OCI-LY1 (cell line): Measurements from ENCODE around the gene BAIAP3.

Experiments used
- H2AFZ ChIP-seq: fragments of 200-600 bp; sonication (generic), shearing (Covaris generic); 2 replicates; pipeline ENCODE4 v1.6.0; 2014; ENCODE audit warnings: antibody characterized with exemption, mild to moderate bottlenecking, low read length
- H3F3A ChIP-seq: fragments of 200-600 bp; sonication (generic), shearing (Covaris generic); 2 replicates; pipeline ENCODE4 v1.6.0; 2014; ENCODE audit warnings: mild to moderate bottlenecking, antibody characterized with exemption, low read length, moderate library complexity; ENCODE audit not compliant: insufficient read depth
- H3K27ac ChIP-seq: fragments of 200-600 bp; sonication (generic); 2 replicates; pipeline ENCODE4 v1.5.1; 2014; ENCODE audit warnings: low read length, mixed run types, mild to moderate bottlenecking, low read depth; ENCODE audit not compliant: poor library complexity, severe bottlenecking
- H3K27me3 ChIP-seq: fragments of 200-600 bp; sonication (generic); 2 replicates; pipeline ENCODE4 v1.6.0; 2014; ENCODE audit warnings: antibody characterized with exemption, mild to moderate bottlenecking, low read length, moderate library complexity; ENCODE audit not compliant: insufficient read depth
- H3K36me3 ChIP-seq: fragments of 200-600 bp; sonication (generic); 2 replicates; pipeline ENCODE4 v1.6.1; 2014; ENCODE audit warnings: mild to moderate bottlenecking, antibody characterized with exemption, low read length, moderate library complexity, mixed read lengths; ENCODE audit not compliant: insufficient read depth
- H3K4me1 ChIP-seq: fragments of 200-600 bp; sonication (generic); 2 replicates; pipeline ENCODE4 v1.5.1; 2014; ENCODE audit warnings: mild to moderate bottlenecking, low read length, moderate library complexity; ENCODE audit not compliant: insufficient read depth, severe bottlenecking
- H3K4me2 ChIP-seq: fragments of 200-600 bp; sonication (generic), shearing (Covaris generic); 2 replicates; pipeline ENCODE4 v1.6.1; 2014; ENCODE audit warnings: low read length
- H3K4me3 ChIP-seq: fragments of 200-600 bp; sonication (generic); 2 replicates; pipeline ENCODE4 v1.5.1; 2014; ENCODE audit warnings: low read length, low read depth, mild to moderate bottlenecking, mixed read lengths; ENCODE audit not compliant: poor library complexity, severe bottlenecking
- H3K79me2 ChIP-seq: fragments of 200-600 bp; shearing (Covaris generic); 2 replicates; pipeline ENCODE4 v1.6.1; 2016; ENCODE audit warnings: mixed run types, low read length, mixed read lengths; ENCODE audit not compliant: insufficient read depth
- H3K9ac ChIP-seq: fragments of 200-600 bp; sonication (generic), shearing (Covaris generic); 2 replicates; pipeline ENCODE4 v1.6.1; 2014; ENCODE audit warnings: mild to moderate bottlenecking, low read length, mixed read lengths
- H3K9me2 ChIP-seq: fragments of 200-600 bp; sonication (generic), shearing (Covaris generic); 2 replicates; pipeline ENCODE4 v1.6.1; 2014; ENCODE audit warnings: low read depth, mild to moderate bottlenecking, low read length, mixed read lengths
- H3K9me3 ChIP-seq: fragments of 200-600 bp; shearing (Covaris generic); 2 replicates; pipeline ENCODE4 v1.6.1; 2014; ENCODE audit warnings: low read length, mixed read lengths
- H4K20me1 ChIP-seq: fragments of 200-600 bp; sonication (generic), shearing (Covaris generic); 2 replicates; pipeline ENCODE4 v1.6.0; 2016; ENCODE audit warnings: mild to moderate bottlenecking, low read length; ENCODE audit not compliant: insufficient read depth
- EZH2 ChIP-seq: fragments of 200-600 bp; sonication (generic), shearing (Covaris generic); IDR thresholded peaks from 2 replicates; pipeline ENCODE4 v1.8.0; 2017; ENCODE audit warnings: borderline replicate concordance, mixed run types, mild to moderate bottlenecking, antibody characterized with exemption, low read length, moderate library complexity, mixed read lengths
- TF ChIP-seq, protein P1 (sequence below): fragments of 200-600 bp; sonication (generic), shearing (Covaris generic); IDR thresholded peaks from 2 replicates; pipeline ENCODE4 v1.5.1; 2017; ENCODE audit warnings: mild to moderate bottlenecking, antibody characterized with exemption, low read length, moderate library complexity, mixed read lengths

Gene BAIAP3

GRCh38 chr16:1392826-1393225 is 59.4 kb downstream of the BAIAP3 start:
- no peak overlapping the region for H2AFZ ChIP-seq
- H3K4me2 ChIP-seq: no peak overlapping the region
- no peaks in the 10 kb centered on the region for H3K9me3 ChIP-seq
- no peaks in the 10 kb centered on the region for H3F3A ChIP-seq
- TF ChIP-seq, protein P1, sequence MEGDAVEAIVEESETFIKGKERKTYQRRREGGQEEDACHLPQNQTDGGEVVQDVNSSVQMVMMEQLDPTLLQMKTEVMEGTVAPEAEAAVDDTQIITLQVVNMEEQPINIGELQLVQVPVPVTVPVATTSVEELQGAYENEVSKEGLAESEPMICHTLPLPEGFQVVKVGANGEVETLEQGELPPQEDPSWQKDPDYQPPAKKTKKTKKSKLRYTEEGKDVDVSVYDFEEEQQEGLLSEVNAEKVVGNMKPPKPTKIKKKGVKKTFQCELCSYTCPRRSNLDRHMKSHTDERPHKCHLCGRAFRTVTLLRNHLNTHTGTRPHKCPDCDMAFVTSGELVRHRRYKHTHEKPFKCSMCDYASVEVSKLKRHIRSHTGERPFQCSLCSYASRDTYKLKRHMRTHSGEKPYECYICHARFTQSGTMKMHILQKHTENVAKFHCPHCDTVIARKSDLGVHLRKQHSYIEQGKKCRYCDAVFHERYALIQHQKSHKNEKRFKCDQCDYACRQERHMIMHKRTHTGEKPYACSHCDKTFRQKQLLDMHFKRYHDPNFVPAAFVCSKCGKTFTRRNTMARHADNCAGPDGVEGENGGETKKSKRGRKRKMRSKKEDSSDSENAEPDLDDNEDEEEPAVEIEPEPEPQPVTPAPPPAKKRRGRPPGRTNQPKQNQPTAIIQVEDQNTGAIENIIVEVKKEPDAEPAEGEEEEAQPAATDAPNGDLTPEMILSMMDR: no peak
- TF ChIP-seq EZH2: no peak
- H3K9ac ChIP-seq: no peak overlapping the region
- no peaks in the 10 kb centered on the region for H3K4me1 ChIP-seq
- H3K79me2 ChIP-seq: no peaks in the 10 kb centered on the region
- H3K36me3 ChIP-seq: peaks cover 13% of the 10 kb centered on the region; the same call in 1 of the 2 replicates
- H3K27me3 ChIP-seq: no peaks in the 10 kb centered on the region
- H4K20me1 ChIP-seq: no peaks in the 10 kb centered on the region
- H3K9me2 ChIP-seq: no peaks in the 10 kb centered on the region
- H3K4me3 ChIP-seq: no peak overlapping the region
- H3K27ac ChIP-seq: no peak overlapping the region

DNA sequence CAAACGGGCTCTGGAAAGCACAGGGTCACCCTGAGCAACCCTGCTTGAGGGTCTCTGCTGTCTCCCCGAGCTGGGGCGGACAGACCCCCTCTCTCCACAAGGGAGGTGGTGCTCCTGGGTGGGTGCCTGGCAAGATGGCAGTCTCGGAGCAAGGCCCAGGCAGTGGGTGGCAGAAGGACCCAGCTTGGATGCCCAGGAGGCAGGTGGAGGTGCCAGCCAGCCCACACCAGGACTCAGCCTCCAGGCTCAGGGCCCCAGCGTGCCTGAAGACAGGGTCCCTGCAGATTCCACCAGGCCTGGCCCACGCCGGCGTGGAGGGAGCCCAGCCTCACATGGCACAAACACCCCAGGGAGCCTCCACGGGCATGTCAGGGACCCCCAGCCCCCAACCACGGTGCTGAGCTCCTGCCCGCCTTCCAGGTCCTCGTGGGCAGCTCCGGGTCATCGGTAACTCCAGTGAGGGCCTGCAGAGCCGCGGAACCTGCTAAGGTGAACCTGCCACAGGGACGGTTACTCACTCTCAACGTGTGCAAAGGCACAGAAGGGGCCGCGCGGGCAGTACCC is 60.2 kb downstream of the BAIAP3 start:
- H2AFZ ChIP-seq: no peak overlapping the region
- no peaks in the 10 kb centered on the region for H3K27me3 ChIP-seq
- no peaks in the 10 kb centered on the region for H3K9me3 ChIP-seq
- no peaks in the 10 kb centered on the region for H3K79me2 ChIP-seq
- H3K9me2 ChIP-seq: no peaks in the 10 kb centered on the region
- no peak overlapping the region for H3K4me3 ChIP-seq
- H3K9ac ChIP-seq: no peak overlapping the region
- H3K36me3 ChIP-seq: peaks cover 14% of the 10 kb centered on the region; the same call in 1 of the 2 replicates
- no peak overlapping the region for H3K27ac ChIP-seq
- H3K4me2 ChIP-seq: no peak overlapping the region
- no peaks in the 10 kb centered on the region for H3K4me1 ChIP-seq
- H3F3A ChIP-seq: no peaks in the 10 kb centered on the region
- H4K20me1 ChIP-seq: no peaks in the 10 kb centered on the region
- TF ChIP-seq EZH2: no peak
- TF ChIP-seq, protein P1: no peak

- Histone ChIP-seq H3F3A (no peaks in the 10 kb centered on the region), H3K4me1 (no peaks in the 10 kb centered on the region), H3K79me2 (no peaks in the 10 kb centered on the region), H3K36me3 (peaks cover 20% of the 10 kb centered on the region; the same call in 1 of the 2 replicates), H3K27ac (no peak overlapping the region), H4K20me1 (no peaks in the 10 kb centered on the region), H3K4me3 (no peak overlapping the region), H3K4me2 (no peak overlapping the region), H3K9me3 (no peaks in the 10 kb centered on the region), H2AFZ (no peak overlapping the region), H3K9me2 (no peaks in the 10 kb centered on the region), H3K9ac (no peak overlapping the region), H3K27me3 (no peaks in the 10 kb centered on the region)
- TF ChIP-seq, protein P1: no peak
- TF ChIP-seq EZH2: no peak
Observed at GRCh38 chr16:1394367-1394951, 61.0 kb downstream of the BAIAP3 start.
